Epithelial cell of esophagus (primary cell): ENCODE measurements around the gene TM2D3.

Experiments used
- DNase-seq: peaks from one replicate; pipeline ENCODE4 v3.0.0; 2010; ENCODE audit warnings: low read depth
- H3K4me3 ChIP-seq: 2 replicates; pipeline ENCODE4 v1.5.1; 2011; ENCODE audit warnings: mild to moderate bottlenecking, low read length, control low read depth
- TF ChIP-seq, protein P1 (sequence below): IDR thresholded peaks from 2 replicates; pipeline ENCODE4 v1.5.1; 2011; ENCODE audit warnings: low read depth, mild to moderate bottlenecking, low read length, control low read depth, inconsistent platforms; ENCODE audit not compliant: insufficient read depth; ENCODE audit errors: missing control alignments

The TM2D3 gene

DNA sequence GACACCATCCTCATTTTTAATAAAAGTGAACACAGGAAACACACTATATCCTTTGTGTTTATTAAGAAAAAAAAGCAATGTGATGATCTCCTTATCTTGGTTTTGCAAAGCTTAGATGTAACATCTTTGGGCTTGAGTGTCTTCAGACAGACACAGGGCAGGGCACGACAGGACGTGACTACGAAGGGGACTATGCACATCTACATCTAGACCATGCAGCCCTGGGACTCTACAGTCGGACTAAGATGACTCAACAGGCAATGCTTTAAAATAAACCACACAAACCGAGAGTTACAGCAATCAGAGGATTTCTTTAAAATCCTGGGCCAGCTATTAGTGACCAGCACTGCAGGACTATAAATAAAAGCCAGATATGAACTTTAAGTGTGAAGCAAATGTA is 22.8 kb upstream of the TM2D3 start:
- peak; percentile 74 for DNase-seq
- H3K4me3 ChIP-seq, result no peak overlapping the region
- TF ChIP-seq, protein P1, sequence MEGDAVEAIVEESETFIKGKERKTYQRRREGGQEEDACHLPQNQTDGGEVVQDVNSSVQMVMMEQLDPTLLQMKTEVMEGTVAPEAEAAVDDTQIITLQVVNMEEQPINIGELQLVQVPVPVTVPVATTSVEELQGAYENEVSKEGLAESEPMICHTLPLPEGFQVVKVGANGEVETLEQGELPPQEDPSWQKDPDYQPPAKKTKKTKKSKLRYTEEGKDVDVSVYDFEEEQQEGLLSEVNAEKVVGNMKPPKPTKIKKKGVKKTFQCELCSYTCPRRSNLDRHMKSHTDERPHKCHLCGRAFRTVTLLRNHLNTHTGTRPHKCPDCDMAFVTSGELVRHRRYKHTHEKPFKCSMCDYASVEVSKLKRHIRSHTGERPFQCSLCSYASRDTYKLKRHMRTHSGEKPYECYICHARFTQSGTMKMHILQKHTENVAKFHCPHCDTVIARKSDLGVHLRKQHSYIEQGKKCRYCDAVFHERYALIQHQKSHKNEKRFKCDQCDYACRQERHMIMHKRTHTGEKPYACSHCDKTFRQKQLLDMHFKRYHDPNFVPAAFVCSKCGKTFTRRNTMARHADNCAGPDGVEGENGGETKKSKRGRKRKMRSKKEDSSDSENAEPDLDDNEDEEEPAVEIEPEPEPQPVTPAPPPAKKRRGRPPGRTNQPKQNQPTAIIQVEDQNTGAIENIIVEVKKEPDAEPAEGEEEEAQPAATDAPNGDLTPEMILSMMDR, result no peak

DNA sequence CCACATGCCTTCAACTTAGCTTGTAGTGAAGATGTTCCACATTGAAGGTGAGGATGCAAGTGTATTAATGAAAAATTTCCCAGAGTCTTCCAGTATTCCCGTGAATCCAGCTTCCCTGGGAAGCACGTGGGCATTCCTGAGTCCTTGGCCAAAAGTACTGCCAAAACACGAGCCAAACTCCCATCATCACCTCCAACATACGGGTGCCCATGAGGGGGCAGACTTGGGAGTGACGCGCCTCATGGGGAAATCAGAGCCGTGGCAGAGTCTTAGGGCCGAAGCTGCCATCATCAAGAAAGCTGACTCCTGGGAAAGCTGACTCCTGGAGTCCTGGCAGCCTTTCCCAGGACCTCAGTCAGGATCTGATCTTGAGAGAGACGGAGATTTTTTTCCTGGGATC is 20.1 kb upstream of the TM2D3 start:
- TF ChIP-seq, protein P1, result no peak
- no peak for DNase-seq
- H3K4me3 ChIP-seq, result no peak overlapping the region

DNA sequence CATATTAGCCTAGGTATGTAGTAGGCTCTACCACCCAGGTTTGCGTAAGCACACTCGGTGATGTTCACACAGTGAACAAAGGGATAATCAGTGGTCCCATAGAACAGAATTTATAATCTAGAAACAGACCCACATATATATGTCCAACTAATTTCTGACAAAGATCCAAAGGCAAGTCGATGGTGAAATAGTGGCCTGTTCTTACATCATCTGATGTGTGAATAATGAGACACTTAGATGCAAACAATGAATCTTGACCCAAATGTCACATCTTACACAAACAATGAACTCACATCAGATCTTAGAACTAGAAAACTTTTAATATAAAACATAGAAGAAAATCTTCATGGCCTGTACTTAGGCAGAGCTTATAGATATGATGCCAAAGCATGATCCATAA is 17.6 kb upstream of the TM2D3 start:
- DNase-seq, result peak; percentile 68
- TF ChIP-seq, protein P1, result no peak
- H3K4me3 ChIP-seq, result no peak overlapping the region

DNA sequence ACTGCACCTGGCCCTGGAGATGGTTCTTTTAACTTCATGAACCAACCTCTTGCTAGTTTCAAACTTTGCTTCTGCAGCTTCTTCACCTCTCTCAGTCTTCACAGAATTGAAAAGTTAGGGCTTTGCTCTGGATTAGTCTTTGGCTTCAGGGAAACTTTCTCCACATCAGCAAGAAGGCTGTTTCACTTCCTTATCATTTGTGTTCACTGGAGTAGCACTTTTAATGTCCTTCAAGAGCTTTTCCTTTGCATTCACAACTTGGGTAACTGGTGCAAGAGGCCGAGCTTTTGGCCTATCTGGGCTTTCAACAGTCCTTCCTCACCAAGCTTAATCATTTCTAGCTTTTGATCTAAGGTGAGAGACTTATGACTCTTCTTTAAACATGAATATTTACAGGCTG is 15.7 kb upstream of the TM2D3 start:
- H3K4me3 ChIP-seq, result no peak overlapping the region
- TF ChIP-seq, protein P1, result no peak
- no peak for DNase-seq

DNA sequence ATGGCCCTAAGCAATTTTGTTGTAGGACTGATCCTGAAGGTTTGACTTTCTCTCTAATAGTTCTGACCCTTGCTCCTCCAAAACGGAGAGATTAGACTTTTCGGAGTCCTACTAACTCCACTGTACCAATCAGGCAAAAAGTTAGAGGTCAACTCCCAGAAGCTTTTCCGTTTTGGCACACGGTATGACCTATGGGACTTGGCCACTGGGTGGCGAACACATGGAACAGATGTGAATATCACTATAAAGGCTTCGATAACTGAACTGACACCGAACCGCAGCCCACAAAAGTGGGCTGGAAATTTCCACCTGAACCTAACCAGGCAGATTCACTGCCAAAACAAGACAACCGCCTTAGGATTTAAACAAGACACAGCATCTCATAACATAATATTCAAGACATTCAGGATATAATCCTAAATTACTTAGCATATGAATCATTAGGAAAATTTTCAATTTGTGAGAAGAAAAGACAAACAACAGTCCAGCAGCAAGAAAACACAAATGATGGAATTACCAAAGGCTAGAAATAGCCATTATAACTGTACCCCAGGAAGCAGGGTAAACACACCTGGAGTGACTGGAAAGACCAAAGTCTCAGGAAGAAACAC is 12.2 kb upstream of the TM2D3 start:
- no peak overlapping the region for H3K4me3 ChIP-seq
- TF ChIP-seq, protein P1, result peak; percentile 42
- DNase-seq, result peak; percentile 31

DNA sequence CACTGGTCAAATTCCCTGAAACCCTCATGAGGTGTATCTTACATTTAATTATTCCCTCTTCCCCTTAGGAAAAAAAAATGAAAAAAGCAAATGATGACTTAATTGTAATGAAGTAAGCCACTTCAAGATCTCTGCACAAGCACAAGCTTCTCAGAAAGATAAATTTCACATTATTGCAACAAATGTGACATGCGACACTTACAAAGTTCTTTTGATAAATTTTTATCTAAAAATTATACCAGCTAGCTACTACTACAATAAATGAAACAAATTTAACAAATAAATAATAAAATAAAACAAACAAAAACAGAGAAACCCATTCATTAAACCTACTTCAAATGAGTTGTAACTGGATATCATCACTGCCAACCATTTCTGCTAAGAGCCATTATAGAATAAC is 10.0 kb upstream of the TM2D3 start:
- TF ChIP-seq, protein P1, result no peak
- no peak overlapping the region for H3K4me3 ChIP-seq
- no peak for DNase-seq

DNA sequence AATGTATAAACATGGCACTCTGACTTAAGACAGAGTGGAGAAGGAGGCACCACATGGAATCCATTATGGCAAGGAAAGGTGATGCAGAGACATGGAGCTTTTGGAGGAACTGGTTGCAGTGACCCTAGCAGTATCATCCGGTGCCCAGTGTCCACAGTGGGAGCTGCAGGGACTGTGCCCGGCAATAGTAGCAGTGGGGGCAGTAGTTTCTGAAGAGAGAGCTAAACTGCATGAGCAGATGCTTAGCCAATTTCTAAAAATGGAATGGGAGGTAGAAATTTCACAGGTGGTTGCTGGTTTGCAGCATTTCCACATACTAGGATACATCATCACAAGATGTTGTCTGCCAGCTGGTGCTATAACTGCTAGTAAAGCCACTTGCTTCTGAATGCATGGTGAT is 7.8 kb upstream of the TM2D3 start:
- DNase-seq, result no peak
- TF ChIP-seq, protein P1, result no peak
- no peak overlapping the region for H3K4me3 ChIP-seq
